ENCODE data around the gene MACROD2. TPM values are rescaled to one million over a fixed set of nuclear protein-coding genes. Genes with fewer than 3 reads are reported as not detected.

The MACROD2 gene
- total and polyA plus RNA-seq, 2 experiments from 2014 or later, result 2.8 to 4.3 TPM

GRCh38 chr20:14830466-14830865, 835.1 kb downstream of the MACROD2 start:
- Mint-ChIP-seq H3K9me3 (no peaks in the 10 kb centered on the region), H3K27me3 (ENCODE audit: insufficient read depth, low read depth, poor library complexity) (no peaks in the 10 kb centered on the region), H3K4me1 (peaks cover 3% of the 10 kb centered on the region; the same call in 2 of the 3 replicates), H3K36me3 (ENCODE audit: low read depth) (no peaks in the 10 kb centered on the region), H3K4me3 (no peak overlapping the region), H3K27ac (no peak overlapping the region)
- H3K4me2 ChIP-seq, result no peak overlapping the region
- H3K4me1 ChIP-seq (ENCODE audit: insufficient read depth), result peaks cover 5% of the 10 kb centered on the region; the same call in 1 of the 2 replicates
- H3K27ac ChIP-seq (ENCODE audit: low read depth), result no peak overlapping the region
- no peak for DNase-seq (ENCODE audit: low spot score)
- H4K20me1 ChIP-seq (replicated peaks; ENCODE audit: insufficient read depth), result no peaks in the 10 kb centered on the region
- no peaks in the 10 kb centered on the region for H3K27me3 ChIP-seq (ENCODE audit: insufficient read depth)
- no peaks in the 10 kb centered on the region for H3K9me2 ChIP-seq (ENCODE audit: insufficient read depth)
- H2AFZ ChIP-seq, result no peak overlapping the region
- no peaks in the 10 kb centered on the region for H3F3A ChIP-seq (replicated peaks; ENCODE audit: low read depth)
- H3K79me2 ChIP-seq (replicated peaks; ENCODE audit: insufficient read depth), result no peaks in the 10 kb centered on the region
- no peaks in the 10 kb centered on the region for H3K36me3 ChIP-seq (ENCODE audit: insufficient read depth)
- H3K4me3 ChIP-seq, result no peak overlapping the region
- TF ChIP-seq CREB1 (CRISPR knock-in tag; IDR thresholded peaks at IDR 0.05; ENCODE audit: low read depth) (no peak), EZH2phosphoT487 (IDR thresholded peaks at IDR 0.05; ENCODE audit: unreplicated experiment) (no peak), ZNF331 (CRISPR knock-in tag; IDR thresholded peaks at IDR 0.05; ENCODE audit: low read depth) (no peak), NANOG (IDR thresholded peaks at IDR 0.05; ENCODE audit: borderline replicate concordance) (no peak), STAT1 (IDR thresholded peaks at IDR 0.05; ENCODE audit: unreplicated experiment) (no peak), CTCF (conservative IDR thresholded peaks at IDR 0.05; ENCODE audit: low read depth in 2 of 2) (no peak), EZH2 (IDR thresholded peaks at IDR 0.05; ENCODE audit: low read depth, unreplicated experiment) (no peak), ZNF462 (CRISPR knock-in tag; IDR thresholded peaks at IDR 0.05) (no peak)
- no peak for ATAC-seq

Data from GM23338 (cell line).